NB4 (cell line): ENCODE data around the gene INSM1.

Experiments used
- DNase-seq: peaks from one replicate; pipeline ENCODE4 v3.0.0; 2010; ENCODE audit warnings: low read depth
- H3K4me3 ChIP-seq: one replicate; pipeline ENCODE4 v1.5.1; 2011; ENCODE audit warnings: mild to moderate bottlenecking, low read depth, low read length, moderate library complexity
- MAX ChIP-seq: IDR thresholded peaks from 2 replicates; pipeline ENCODE4 v1.6.1; 2011; ENCODE audit warnings: low read depth, low read length
- MYC ChIP-seq: IDR thresholded peaks from 2 replicates; pipeline ENCODE4 v1.6.1; 2011; ENCODE audit warnings: low read depth, low read length
- POLR2A ChIP-seq: IDR thresholded peaks from 2 replicates; pipeline ENCODE4 v1.6.1; 2011; ENCODE audit warnings: mild to moderate bottlenecking; ENCODE audit not compliant: insufficient read length; ENCODE audit errors: extremely low read depth
- TF ChIP-seq, protein P1 (sequence below): IDR thresholded peaks from one replicate; pipeline ENCODE4 v1.5.1; 2012; ENCODE audit warnings: low read depth, low read length

Gene INSM1, protein sequence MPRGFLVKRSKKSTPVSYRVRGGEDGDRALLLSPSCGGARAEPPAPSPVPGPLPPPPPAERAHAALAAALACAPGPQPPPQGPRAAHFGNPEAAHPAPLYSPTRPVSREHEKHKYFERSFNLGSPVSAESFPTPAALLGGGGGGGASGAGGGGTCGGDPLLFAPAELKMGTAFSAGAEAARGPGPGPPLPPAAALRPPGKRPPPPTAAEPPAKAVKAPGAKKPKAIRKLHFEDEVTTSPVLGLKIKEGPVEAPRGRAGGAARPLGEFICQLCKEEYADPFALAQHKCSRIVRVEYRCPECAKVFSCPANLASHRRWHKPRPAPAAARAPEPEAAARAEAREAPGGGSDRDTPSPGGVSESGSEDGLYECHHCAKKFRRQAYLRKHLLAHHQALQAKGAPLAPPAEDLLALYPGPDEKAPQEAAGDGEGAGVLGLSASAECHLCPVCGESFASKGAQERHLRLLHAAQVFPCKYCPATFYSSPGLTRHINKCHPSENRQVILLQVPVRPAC

GRCh38 chr20:20367575-20368417 is at the start of gene INSM1:
Gene INSM1 (plus strand): TSS chr20:20368104. CDS start chr20:20368268, 164 bp downstream.
- DNase-seq = no peak
- TF ChIP-seq, protein P1, sequence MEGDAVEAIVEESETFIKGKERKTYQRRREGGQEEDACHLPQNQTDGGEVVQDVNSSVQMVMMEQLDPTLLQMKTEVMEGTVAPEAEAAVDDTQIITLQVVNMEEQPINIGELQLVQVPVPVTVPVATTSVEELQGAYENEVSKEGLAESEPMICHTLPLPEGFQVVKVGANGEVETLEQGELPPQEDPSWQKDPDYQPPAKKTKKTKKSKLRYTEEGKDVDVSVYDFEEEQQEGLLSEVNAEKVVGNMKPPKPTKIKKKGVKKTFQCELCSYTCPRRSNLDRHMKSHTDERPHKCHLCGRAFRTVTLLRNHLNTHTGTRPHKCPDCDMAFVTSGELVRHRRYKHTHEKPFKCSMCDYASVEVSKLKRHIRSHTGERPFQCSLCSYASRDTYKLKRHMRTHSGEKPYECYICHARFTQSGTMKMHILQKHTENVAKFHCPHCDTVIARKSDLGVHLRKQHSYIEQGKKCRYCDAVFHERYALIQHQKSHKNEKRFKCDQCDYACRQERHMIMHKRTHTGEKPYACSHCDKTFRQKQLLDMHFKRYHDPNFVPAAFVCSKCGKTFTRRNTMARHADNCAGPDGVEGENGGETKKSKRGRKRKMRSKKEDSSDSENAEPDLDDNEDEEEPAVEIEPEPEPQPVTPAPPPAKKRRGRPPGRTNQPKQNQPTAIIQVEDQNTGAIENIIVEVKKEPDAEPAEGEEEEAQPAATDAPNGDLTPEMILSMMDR = no peak
- TF ChIP-seq MYC (no peak), POLR2A (no peak), MAX (no peak)
- no peak within 1 kb of the TSS for H3K4me3 ChIP-seq

DNA sequence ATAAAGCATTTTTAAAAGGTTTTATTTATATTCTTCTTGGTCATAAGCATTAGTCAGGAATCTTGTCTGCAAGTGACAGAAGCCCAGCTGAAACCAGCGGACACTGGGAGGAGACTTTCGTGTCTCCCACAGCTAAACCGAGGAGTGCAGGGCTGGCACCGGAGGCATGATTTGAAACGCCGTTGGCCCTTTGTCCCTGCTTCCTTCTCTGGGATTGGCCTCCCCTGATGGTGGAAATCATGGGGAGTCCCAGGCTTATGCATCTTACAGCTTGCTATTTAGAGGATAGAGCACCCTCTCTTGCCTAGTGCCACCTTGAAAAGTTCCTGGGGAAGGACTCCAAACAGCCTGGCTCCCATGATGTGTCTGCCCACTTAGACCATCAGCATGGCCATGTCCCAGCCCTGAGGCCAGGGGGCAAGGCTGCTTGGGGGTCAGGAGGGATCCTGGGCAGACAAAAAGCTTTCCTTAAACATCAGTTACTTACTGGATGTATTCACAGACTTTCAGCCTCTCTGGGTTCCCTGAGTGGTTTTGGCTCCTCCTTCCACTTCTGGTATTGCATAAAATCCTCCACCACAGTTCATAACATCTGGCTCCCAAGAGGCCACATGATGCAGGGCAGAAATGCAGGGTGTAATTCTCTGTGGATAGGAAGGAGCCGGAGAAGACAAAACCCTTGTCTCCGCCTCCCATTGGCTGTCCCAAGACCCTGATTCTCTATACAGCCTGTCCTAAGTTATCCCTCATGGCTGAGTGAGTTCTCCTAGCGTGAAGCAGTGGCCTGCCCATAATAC is 49.3 kb upstream of the INSM1 start:
- no peak overlapping the region for H3K4me3 ChIP-seq
- TF ChIP-seq MYC (no peak), MAX (0 out of 2 replicates have a peak, but pooled peaks have one; percentile 25)

DNA sequence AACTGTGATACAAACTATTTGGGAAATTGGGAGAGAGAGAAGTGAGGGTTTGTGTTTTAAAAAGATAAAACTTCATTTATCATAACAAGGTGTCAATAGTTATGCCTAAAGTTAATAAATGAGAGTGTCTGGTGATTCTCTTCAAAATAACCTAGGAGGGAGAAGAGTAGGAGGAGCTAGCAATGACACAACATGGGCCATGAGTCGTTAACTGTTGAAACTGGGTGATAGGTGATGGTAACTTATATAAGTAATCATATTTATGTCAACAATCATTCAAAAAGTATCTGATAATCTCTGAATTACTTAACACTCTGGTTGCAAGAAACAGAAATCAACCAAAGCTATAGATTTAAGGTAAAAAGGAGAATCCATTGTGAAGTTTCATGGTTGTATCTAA is 46.8 kb upstream of the INSM1 start:
- peak; percentile 18 for DNase-seq
- TF ChIP-seq MYC = no peak
- TF ChIP-seq, protein P1 = no peak
- TF ChIP-seq MAX = no peak
- TF ChIP-seq POLR2A = no peak

More for the DNA sequence above, 49.3 kb upstream of the INSM1 start:
- peak; percentile 93 for DNase-seq

DNA sequence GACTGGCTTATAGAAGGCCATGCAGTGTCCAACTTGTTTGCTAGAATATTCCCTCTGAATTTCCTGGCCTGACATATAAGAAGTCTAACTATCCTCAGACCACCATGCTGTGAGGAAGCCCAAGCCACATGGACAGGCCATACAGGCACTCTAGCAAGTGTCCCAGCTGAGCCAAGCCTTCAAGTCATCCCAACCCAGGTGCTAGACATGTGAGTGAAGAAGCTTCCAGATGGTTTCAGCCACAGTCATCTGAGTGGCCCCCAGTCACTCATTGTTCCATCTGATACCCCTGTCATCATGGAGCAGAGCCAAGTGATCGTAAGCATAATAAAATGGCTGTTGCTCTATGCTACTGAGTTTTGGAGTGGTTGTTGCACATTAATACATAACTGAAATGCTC is 46.0 kb upstream of the INSM1 start:
- DNase-seq = no peak
- H3K4me3 ChIP-seq = no peak overlapping the region
- TF ChIP-seq MYC (no peak), POLR2A (no peak), MAX (no peak)
- TF ChIP-seq, protein P1 = no peak

More for the DNA sequence above, 46.8 kb upstream of the INSM1 start:
- no peak overlapping the region for H3K4me3 ChIP-seq

- no peak for DNase-seq
- no peak overlapping the region for H3K4me3 ChIP-seq
- TF ChIP-seq MYC = no peak
- TF ChIP-seq, protein P1 = no peak
- TF ChIP-seq POLR2A = no peak
- no peak for TF ChIP-seq MAX
These were observed 45.0 kb upstream of the INSM1 start for GRCh38 chr20:20322912-20323311.
